ENCODE results near the gene TLR1. TPM values are rescaled to one million over a fixed set of nuclear protein-coding genes. Genes with fewer than 3 reads are reported as not detected.
A peak's percentile ranks its signal among the peaks of the same experiment; 100 is the strongest.
"Not testable (repeated sequence)": the region's sequence is repeated elsewhere in the genome, so short reads cannot be mapped to it uniquely, and the experiment has no call there.

Gene TLR1
- total RNA-seq, 1 donor from 2014 or later = 12.6 TPM

GRCh38 chr4:38774181-38774955 lies 30.2 kb downstream of the TLR1 start:
- DNase-seq = no peak

DNA sequence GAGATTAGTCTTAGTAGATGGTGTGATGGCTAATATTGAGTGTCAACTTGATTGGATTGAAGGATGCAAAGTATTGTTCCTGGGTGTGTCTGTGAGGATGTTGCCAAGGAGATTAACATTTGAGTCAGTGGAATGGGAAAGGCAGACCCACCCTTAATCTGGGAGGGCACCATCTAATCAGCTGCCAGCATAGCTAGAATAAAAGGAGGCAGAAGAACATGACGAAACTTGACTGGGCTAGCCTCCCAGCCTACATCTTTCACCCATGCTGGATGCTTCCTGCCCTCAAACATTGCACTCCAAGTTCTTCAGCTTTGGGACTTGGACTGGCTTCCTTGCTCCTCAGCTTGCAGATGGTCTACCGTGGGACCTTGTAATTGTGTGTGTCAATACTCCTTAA lies 34.3 kb downstream of the TLR1 start:
- DNase-seq = not testable (repeated sequence)

DNA sequence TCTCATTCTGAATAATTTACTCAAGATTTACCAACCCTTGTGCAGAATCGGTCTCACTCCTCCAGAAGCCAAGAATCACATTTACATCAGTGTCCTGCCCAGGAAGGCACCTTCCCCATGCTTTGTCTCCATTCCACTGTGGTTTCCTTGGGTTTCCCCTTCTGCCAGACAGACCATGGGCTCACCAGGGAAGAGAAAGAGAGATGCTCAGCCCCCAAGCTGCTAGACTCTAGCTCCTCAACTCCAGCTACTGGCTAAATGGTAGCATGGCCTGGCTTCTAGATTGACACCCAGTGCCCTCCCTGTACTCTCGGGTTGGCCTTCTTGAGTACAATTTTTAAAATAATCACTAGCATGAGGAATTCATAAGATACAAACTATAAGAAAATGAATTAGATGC lies 34.7 kb downstream of the TLR1 start:
- no peak for DNase-seq

DNA sequence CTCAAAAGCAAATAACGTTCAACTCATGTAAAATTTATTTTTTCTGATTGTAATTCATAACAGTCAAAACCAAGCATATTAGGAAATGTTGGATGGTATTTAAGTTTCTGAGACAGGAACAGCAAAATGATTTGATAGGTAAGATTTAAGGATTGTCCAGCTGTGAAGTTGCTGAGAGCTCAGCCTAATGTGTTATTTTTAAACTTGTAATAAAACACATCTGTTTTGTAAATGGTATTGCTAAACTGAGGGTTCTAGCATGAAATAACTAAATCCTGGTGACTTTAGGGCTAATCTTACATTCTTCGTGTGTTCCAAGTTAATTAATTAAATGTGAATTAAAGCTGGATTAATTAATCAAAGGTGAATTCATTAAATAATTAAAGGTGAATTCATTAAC lies 35.1 kb downstream of the TLR1 start:
- no peak for DNase-seq

GRCh38 chr4:38768968-38769394 lies 35.6 kb downstream of the TLR1 start:
- no peak for DNase-seq

DNA sequence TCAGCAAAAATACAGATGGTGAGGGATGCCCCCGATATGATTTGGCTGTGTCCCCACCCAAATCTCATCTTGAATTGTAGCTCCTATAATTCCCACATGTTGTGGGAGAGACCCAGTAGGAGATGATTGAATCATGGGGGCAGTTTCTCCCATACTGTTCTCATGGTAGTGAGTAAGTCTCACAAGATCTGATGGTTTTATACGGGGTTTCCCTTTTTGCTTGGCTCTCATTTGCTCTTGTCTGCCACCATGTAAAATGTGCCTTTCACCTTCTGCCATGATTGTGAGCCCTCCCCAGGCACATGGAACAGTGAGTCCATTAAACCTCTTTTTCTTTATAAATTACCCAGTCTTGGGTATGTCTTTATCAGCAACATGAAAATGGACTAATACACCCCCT lies 37.7 kb downstream of the TLR1 start:
- not testable (repeated sequence) for DNase-seq

DNA sequence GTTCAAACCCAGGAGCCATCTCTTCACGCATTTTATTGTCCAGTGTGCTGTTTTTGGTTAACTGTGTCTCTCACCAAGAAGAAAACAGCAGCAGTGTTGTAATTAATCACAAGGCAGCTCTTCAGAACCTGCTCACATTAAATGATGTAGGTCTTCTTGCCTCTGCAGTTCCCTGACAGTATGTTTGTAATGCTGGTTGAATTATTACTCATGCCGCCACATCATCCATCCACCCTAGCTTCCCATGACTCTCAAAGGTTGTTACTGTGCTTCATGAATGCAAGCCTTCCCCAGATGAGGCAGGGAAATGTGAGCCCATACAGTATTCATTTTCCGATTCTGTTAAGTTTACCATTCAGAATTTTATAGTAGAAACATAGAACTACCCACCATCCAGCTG lies 39.2 kb downstream of the TLR1 start:
- no peak for DNase-seq

DNA sequence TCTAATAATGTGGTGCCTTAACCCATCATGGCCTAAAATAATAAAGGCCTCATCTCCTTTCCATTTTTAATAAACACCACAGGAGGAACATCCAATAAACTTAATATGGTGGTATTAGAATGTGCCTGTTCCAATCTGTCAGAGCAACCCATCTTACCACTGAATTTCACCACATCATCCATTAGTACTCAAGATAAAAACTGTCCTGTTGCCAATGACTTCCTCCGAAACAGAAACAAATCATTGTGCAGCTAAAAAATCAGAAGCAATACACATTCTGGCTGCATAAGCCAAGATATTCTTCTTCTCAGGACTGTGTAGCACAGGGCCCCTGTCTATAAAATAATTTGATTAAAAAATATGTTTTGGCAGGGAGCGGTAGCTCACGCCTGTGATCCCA lies 40.3 kb downstream of the TLR1 start:
- DNase-seq = no peak

- no peak for DNase-seq
Observed at GRCh38 chr4:38762560-38762959, 42.0 kb downstream of the TLR1 start.

- DNase-seq = no peak
Observed at GRCh38 chr4:38759790-38760122, 44.8 kb downstream of the TLR1 start.

DNA sequence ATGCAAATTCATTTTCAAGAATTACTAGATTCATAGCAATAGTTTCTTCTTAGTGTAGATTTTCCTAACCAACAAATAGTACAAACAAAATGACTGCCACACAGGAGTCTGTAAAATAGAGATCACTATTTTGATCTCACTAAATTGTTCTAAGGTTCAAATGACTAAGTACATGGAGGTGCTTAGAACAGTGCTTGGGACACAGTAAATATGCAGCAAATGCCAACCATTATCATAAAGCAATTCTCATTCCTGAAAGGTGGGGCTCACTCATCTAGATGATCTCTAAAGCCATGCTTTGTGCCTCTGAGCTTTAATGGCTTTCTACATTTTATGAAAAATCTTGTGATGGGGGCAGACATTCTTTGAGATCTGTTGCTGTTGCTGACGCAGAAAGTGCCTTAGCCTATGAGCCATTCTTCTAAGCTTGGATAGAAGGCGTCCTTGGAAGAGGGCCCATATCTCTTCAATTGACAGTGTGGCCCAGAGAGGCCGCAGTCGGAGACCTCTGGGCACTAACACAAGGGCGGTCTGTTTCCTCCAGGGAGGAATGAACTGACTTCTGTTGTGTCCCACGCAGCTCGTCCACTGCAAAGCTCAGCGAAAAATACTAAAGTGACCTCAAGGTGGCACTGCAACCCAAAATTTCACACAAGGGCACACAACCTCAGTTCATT lies 45.3 kb downstream of the TLR1 start:
- peak; percentile 55 for DNase-seq

- no peak for DNase-seq
Observed at GRCh38 chr4:38757945-38758600, 46.5 kb downstream of the TLR1 start.

DNA sequence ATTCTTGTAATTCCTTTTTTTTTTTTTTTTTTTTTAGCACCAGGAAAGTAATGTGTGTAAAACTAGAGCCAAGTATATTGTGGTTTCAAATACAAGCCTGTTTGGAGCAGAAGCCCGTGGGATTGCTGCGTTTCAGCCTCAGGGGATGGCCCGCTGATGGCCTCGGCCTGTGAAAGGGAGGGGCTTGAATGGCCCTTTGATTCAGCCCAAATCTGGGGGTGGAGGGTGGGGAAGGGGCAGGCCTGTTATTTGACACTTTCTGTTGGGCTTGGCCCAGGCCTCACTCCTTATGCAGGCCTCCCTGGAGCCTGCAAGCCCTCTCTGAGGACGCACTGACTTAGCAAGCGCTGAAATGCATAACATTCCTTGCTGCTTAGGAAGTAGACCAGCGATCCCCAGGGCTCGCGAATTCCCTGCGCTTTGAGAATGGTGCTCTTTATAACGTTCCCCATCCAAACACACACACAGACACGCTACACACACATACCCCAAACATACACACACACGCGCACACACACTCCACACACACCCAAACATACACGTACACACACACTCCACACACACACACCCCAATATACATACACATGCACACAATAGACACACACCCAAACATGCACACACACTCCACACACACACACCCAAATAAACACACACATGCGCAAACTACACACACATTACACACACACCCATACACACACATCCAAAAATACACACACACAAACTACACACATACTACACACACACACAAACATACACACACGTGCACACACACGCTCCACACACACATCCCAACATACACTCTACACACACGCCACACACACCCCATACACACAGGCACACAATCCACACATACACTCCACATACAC lies 51.4 kb downstream of the TLR1 start:
- DNase-seq = peak; percentile 94

GRCh38 chr4:38752372-38752940 lies 52.1 kb downstream of the TLR1 start:
- no peak for DNase-seq

DNA sequence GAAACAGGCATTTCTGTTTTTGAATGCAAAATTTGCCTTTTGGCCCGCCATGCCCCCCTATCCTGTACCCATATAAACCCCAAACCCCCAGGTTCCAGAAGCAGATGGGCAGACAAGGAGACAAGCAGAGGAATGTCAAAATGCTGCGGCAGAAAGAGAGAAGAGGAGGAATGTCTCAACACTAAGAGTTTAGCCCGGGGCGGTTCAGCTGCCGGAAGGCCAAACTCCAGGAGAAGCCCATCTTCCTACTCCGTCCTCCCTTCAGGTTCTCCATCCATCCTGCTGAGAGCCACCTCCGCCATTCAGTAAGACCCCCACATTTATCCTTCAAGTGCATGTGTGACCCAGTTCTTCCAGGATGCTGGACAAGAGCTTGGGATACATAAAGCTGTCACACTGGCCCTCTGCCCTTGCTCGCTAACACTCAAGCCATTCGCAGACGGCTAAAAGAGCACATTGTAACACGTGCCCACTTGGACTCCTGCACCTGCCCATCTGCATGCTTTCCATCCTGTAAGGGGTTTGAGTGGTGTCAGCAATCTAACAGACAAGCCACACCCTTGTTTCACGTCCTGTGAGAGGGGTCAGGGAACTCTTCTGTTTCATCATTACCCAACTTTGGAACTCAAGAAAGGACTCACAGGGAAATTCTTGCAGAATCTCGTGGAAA lies 53.1 kb downstream of the TLR1 start:
- DNase-seq = no peak

DNA sequence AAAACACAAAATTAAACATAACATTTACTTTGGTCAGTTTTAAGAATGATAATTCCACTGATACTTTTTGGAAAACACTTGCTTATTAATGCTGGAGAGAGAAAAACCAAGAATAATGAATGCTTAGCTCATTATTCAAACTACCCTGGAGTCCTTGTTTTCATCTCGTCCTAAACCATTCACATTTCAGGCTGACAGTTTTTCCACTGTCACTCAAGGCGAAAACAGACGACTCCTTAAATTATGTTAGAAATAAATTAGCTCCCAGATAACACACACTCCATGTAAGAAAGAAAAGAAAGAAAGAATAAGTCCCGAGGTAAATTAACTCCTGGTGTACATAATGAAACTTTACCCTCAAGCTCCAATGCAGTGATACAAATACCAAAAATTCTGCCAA lies 55.3 kb downstream of the TLR1 start:
- DNase-seq = no peak

GRCh38 chr4:38747629-38748028 lies 57.0 kb downstream of the TLR1 start:
- no peak for DNase-seq
